ENCODE results near the gene FAM43B.

The FAM43B gene

GRCh38 chr1:20584890-20585289 is 32.5 kb downstream of the FAM43B start:
- intact Hi-C loops (cut with DNase I): no loop called here
- DNase-seq: no peak

- intact Hi-C loops (cut with DNase I): no loop called here
- no peak for DNase-seq
Observed at GRCh38 chr1:20586953-20587660, 34.7 kb downstream of the FAM43B start.

- intact Hi-C loops (cut with DNase I): no loop called here
- no peak for DNase-seq
Observed at GRCh38 chr1:20587661-20588053, 35.3 kb downstream of the FAM43B start.

- intact Hi-C loops (cut with DNase I): no loop called here
- no peak for DNase-seq
Observed at GRCh38 chr1:20588634-20589225, 36.4 kb downstream of the FAM43B start, which contains the start of gene CDA. CDA (plus strand) TSS chr1:20589097; CDS start chr1:20589130, 33 bp downstream.

- DNase-seq: no peak
- intact Hi-C loops (cut with DNase I): no loop called here
Observed at GRCh38 chr1:20589331-20590278, 37.2 kb downstream of the FAM43B start.

GRCh38 chr1:20590306-20590777 is 38.0 kb downstream of the FAM43B start:
- no peak for DNase-seq
- intact Hi-C loops (cut with DNase I): no loop called here

GRCh38 chr1:20593756-20594155 is 41.4 kb downstream of the FAM43B start:
- intact Hi-C loops (cut with DNase I): no loop called here

GRCh38 chr1:20594746-20595145 is 42.4 kb downstream of the FAM43B start:
- intact Hi-C loops (cut with DNase I): no loop called here

More at GRCh38 chr1:20593756-20594155, 41.4 kb downstream of the FAM43B start:
- DNase-seq: no peak

GRCh38 chr1:20596106-20596505 is 43.7 kb downstream of the FAM43B start:
- intact Hi-C loops (cut with DNase I): no loop called here

More at GRCh38 chr1:20594746-20595145, 42.4 kb downstream of the FAM43B start:
- DNase-seq: no peak

GRCh38 chr1:20597650-20598049 is 45.3 kb downstream of the FAM43B start:
- DNase-seq: no peak
- intact Hi-C loops (cut with DNase I): no loop called here

More at GRCh38 chr1:20596106-20596505, 43.7 kb downstream of the FAM43B start:
- no peak for DNase-seq

- intact Hi-C loops (cut with DNase I): no loop called here
- DNase-seq: no peak
Observed at GRCh38 chr1:20600156-20600555, 47.8 kb downstream of the FAM43B start.

- intact Hi-C loops (cut with DNase I): no loop called here
- DNase-seq: no peak
Observed at GRCh38 chr1:20601129-20601825, 48.9 kb downstream of the FAM43B start.

- DNase-seq: no peak
- intact Hi-C loops (cut with DNase I): no loop called here
Observed at GRCh38 chr1:20602851-20603450, 50.6 kb downstream of the FAM43B start.

GRCh38 chr1:20603504-20604464 is 51.4 kb downstream of the FAM43B start:
- no peak for DNase-seq
- intact Hi-C loops (cut with DNase I): no loop called here

All from head of caudate nucleus (tissue), 42 donors.